Measurements from ENCODE around the gene REEP5.
A peak's percentile ranks its signal among the peaks of the same experiment; 100 is the strongest.
"Not testable (repeated sequence)": the region's sequence is repeated elsewhere in the genome, so short reads cannot be mapped to it uniquely, and the experiment has no call there.

The REEP5 gene

DNA sequence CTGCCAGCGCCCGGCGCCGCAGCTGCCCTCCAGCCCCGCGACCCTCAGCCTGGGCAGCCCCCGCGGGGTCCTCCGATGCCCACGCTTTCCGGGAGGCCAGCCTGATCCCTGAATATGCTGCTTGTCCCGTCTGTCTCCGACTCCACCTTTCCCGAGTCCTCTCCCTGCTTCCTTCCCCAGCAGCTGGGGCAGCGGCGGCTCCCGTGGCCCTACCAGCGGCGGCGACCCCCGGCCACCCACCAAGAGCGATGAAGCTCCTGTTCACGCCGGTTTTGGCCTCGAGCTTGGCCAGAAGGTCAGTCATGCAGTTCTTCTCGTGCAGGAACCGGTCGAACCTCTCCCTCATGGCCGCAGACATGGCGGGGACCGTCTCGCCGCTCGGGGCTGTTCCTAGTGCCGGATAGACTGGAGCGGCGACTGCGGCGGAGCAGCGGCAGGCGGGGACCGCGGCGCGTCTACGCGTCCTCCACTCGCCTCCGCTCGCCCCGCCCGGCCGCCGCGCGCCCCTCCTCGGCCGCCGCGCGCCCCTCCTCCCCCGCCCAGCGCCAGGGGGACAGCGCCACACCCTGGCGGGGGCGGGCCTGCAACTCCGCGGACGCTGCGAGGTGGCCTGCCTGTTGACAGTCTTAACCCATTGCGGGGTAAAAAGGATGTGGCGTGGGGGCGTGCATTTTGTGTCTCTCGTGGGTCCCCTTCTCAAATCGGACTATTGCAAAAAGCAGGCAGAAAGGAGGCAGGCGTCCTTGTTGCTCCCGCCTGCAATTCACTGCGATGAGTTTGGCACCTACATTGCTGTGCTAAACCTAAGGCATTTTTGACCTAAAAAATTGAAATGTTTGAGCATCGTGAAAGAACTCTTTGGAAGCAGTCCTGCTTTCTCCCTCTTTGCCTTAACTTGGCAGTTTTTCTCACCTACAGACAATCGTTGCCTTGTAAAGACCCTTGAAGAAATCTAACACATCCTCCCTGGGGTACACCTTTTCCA, at the start of gene REEP5:
REEP5 (minus strand) TSS at position 395 of the 985 bp plus-strand sequence; CDS start at position 358, 37 bp downstream.
- DNase-seq (ENCODE audit: low read depth, low spot score): no peak
- POLR2A ChIA-PET: interaction anchor here (0.6 to 1.9 kb wide), 3 partner anchors 10 to 684 kb away, joined by 3 to 5 read pairs (median 4); partner anchors contain the start of gene DCP2
- H3K4me3 ChIP-seq (ENCODE audit: low read depth, low read length): peak within 1 kb of the TSS; percentile 92
- TF ChIP-seq, protein P1, sequence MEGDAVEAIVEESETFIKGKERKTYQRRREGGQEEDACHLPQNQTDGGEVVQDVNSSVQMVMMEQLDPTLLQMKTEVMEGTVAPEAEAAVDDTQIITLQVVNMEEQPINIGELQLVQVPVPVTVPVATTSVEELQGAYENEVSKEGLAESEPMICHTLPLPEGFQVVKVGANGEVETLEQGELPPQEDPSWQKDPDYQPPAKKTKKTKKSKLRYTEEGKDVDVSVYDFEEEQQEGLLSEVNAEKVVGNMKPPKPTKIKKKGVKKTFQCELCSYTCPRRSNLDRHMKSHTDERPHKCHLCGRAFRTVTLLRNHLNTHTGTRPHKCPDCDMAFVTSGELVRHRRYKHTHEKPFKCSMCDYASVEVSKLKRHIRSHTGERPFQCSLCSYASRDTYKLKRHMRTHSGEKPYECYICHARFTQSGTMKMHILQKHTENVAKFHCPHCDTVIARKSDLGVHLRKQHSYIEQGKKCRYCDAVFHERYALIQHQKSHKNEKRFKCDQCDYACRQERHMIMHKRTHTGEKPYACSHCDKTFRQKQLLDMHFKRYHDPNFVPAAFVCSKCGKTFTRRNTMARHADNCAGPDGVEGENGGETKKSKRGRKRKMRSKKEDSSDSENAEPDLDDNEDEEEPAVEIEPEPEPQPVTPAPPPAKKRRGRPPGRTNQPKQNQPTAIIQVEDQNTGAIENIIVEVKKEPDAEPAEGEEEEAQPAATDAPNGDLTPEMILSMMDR (IDR thresholded peaks at IDR 0.05; ENCODE audit: insufficient read depth, low read length, missing control alignments): peak; percentile 79
- CTCF ChIA-PET: interaction anchor here (0.9 to 2.6 kb wide), 15 partner anchors 8 to 74 kb away, joined by 3 to 17 read pairs (median 4); partner anchors contain the start of gene DCP2

DNA sequence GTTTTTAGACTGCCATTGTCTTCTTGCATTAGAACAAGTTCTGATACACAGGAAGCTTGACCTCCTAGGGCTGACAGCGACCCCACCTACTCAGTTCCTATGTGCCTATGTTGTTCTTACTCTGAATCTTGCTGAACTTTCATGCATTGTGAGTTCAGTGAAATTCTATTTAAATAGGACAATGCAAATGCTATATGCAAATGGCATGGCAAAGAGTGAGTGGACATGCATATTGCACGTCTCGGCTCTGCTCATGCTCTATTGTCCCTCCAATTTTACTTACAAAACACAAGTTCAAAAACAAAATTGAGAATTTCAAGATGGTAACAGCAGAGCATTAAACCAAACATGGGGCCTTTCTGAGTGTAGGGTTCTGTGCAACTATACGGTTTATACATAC, 49.2 kb upstream of the REEP5 start:
- POLR2A ChIA-PET: no interaction called here
- TF ChIP-seq, protein P1 (IDR thresholded peaks at IDR 0.05; ENCODE audit: insufficient read depth, low read length, missing control alignments): no peak
- no peak overlapping the region for H3K4me3 ChIP-seq (ENCODE audit: low read depth, low read length)
- CTCF ChIA-PET: interaction anchor here (1.2 kb wide), 1 partner anchor 9 kb away, joined by 4 read pairs; no protein-coding TSS in a partner anchor
- no peak for DNase-seq (ENCODE audit: low read depth, low spot score)

DNA sequence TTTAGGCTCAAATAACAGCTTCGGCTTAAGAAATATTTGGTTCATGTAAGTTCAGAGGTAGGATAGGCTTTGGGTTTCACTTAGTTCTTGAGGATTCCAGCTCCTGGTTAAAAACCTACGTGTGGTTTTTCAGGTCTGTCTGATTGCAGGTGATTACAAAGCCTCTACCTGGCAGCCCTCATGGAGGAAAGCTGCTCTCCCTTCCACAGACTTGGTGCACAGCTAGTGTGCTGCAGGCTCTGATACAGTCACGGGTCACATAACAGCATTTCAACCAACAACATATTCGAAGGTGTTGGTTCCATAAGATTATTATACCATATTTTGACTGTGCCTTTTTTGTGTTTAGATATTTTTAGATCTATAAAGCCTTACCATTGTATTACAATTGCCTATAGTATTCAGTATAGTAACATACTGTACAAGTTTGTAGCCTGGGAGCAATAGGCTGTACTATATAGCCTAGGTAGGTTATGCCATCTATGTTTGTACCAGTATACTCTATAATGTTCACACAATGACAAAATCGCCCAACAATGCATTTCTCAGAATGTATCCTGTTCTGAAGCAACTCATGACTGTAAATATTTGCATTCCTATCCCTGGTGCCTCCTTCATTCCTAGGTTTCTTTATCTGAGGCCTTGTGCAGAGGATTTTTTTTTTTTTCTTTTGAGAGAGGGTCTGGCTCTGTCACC, 46.5 kb upstream of the REEP5 start:
- no peak overlapping the region for H3K4me3 ChIP-seq (ENCODE audit: low read depth, low read length)
- POLR2A ChIA-PET: no interaction called here
- no peak for DNase-seq (ENCODE audit: low read depth, low spot score)
- CTCF ChIA-PET: interaction anchor here (0.7 kb wide), 1 partner anchor 19 kb away, joined by 3 read pairs; no protein-coding TSS in a partner anchor
- TF ChIP-seq, protein P1 (IDR thresholded peaks at IDR 0.05; ENCODE audit: insufficient read depth, low read length, missing control alignments): no peak

GRCh38 chr5:112967520-112968083, 45.6 kb upstream of the REEP5 start:
- no peak for DNase-seq (ENCODE audit: low read depth, low spot score)
- TF ChIP-seq, protein P1 (IDR thresholded peaks at IDR 0.05; ENCODE audit: insufficient read depth, low read length, missing control alignments): no peak
- CTCF ChIA-PET: interaction anchor here (1.2 kb wide), 1 partner anchor 9 kb away, joined by 3 read pairs; no protein-coding TSS in a partner anchor
- POLR2A ChIA-PET: no interaction called here
- no peak overlapping the region for H3K4me3 ChIP-seq (ENCODE audit: low read depth, low read length)

- POLR2A ChIA-PET: no interaction called here
- no peak for DNase-seq (ENCODE audit: low read depth, low spot score)
- TF ChIP-seq, protein P1 (IDR thresholded peaks at IDR 0.05; ENCODE audit: insufficient read depth, low read length, missing control alignments): no peak
- CTCF ChIA-PET: interaction anchor here (0.8 to 4.5 kb wide), 3 partner anchors 9 to 412 kb away, joined by 3 to 37 read pairs (median 5); partner anchors contain the start of gene DCP2
- H3K4me3 ChIP-seq (ENCODE audit: low read depth, low read length): no peak overlapping the region
Observed at GRCh38 chr5:112965733-112966306, 43.8 kb upstream of the REEP5 start.

DNA sequence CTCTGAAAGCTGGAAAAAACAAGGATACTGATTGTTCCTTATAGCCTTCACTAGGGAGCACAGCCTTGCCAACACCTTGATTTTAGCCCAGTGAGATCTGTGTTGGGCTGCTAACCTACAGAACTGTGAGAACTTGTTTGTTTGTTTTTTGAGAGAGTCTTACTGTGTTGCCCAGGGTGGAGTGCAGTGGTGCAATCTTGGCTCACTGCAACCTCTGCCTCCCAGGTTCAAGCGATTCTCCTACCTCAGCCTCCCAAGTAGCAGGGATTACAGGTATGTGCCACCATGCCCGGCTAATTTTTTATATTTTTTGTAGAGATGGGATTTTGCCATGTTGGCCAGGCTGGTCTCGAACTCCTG, 41.3 kb upstream of the REEP5 start:
- H3K4me3 ChIP-seq (ENCODE audit: low read depth, low read length); POLR2A ChIA-PET: not testable (repeated sequence)

More for the DNA sequence above, 41.3 kb upstream of the REEP5 start:
- not testable (repeated sequence) for DNase-seq (ENCODE audit: low read depth, low spot score)
- CTCF ChIA-PET: interaction anchor here (1.2 to 4.5 kb wide), 4 partner anchors 11 to 32 kb away, joined by 3 to 37 read pairs (median 4); partner anchors contain the start of gene DCP2

All from AG04449 (cell line).